ENCODE measurements around the gene NDUFA12.
"Not testable (repeated sequence)": the region's sequence is repeated elsewhere in the genome, so short reads cannot be mapped to it uniquely, and the experiment has no call there.

Gene NDUFA12

GRCh38 chr12:95003921-95004272, 400 bp upstream of the NDUFA12 start:
- peak overlapping the region; percentile 75 for H3K27ac ChIP-seq (ENCODE audit: low read depth, low read length)
- H3K9me3 ChIP-seq (ENCODE audit: control insufficient read depth in 5 of 5, low read length in 5 of 5) = peaks cover 0 to 10% (median 10%) of the 10 kb centered on the region in 5 donors
- H3K9ac ChIP-seq (ENCODE audit: low read length in 5 of 5) = peak overlapping the region in 4 of 5 donors; percentile 65 to 98 (median 80)
- H3K4me3 ChIP-seq (ENCODE audit: low read depth in 1 of 5, low read length in 5 of 5) = peak overlapping the region; percentile 67 to 98 (median 79)
- H3K27me3 ChIP-seq (ENCODE audit: control insufficient read depth in 5 of 5, insufficient read depth in 4 of 5, low read length in 5 of 5) = peaks cover 0 to 2% (median 0%) of the 10 kb centered on the region in 5 donors
- peaks cover 0 to 5% (median 3%) of the 10 kb centered on the region in 5 donors for H3K36me3 ChIP-seq (ENCODE audit: control insufficient read depth in 5 of 5, insufficient read depth in 5 of 5, low read length in 5 of 5)
- H3K4me1 ChIP-seq (ENCODE audit: control insufficient read depth in 5 of 5, insufficient read depth in 5 of 5, low read length in 5 of 5) = peaks cover 7 to 18% (median 13%) of the 10 kb centered on the region in 5 donors

GRCh38 chr12:95002754-95003153, 743 bp downstream of the NDUFA12 start:
- Histone ChIP-seq H3K36me3 (ENCODE audit: control insufficient read depth in 5 of 5, insufficient read depth in 5 of 5, low read length in 5 of 5) (peaks cover 0 to 5% (median 3%) of the 10 kb centered on the region in 5 donors), H3K4me1 (ENCODE audit: control insufficient read depth in 5 of 5, insufficient read depth in 5 of 5, low read length in 5 of 5) (peaks cover 7 to 18% (median 16%) of the 10 kb centered on the region in 5 donors), H3K9ac (ENCODE audit: low read length in 5 of 5) (peak overlapping the region; percentile 65 to 98 (median 76)), H3K27ac (ENCODE audit: low read depth, low read length) (peak overlapping the region; percentile 75), H3K4me3 (ENCODE audit: low read depth in 1 of 5, low read length in 5 of 5) (peak overlapping the region; percentile 72 to 99 (median 89)), H3K27me3 (ENCODE audit: control insufficient read depth in 5 of 5, insufficient read depth in 4 of 5, low read length in 5 of 5) (peaks cover 0 to 2% (median 0%) of the 10 kb centered on the region in 5 donors), H3K9me3 (ENCODE audit: control insufficient read depth in 5 of 5, low read length in 5 of 5) (peaks cover 0 to 7% (median 3%) of the 10 kb centered on the region in 5 donors)

GRCh38 chr12:94998326-94998725, 5.2 kb downstream of the NDUFA12 start:
- peaks cover 0 to 17% (median 14%) of the 10 kb centered on the region in 5 donors for H3K36me3 ChIP-seq (ENCODE audit: control insufficient read depth in 5 of 5, insufficient read depth in 5 of 5, low read length in 5 of 5)
- H3K4me3 ChIP-seq (ENCODE audit: low read depth in 1 of 5, low read length in 5 of 5) = no peak overlapping the region
- H3K4me1 ChIP-seq (ENCODE audit: control insufficient read depth in 5 of 5, insufficient read depth in 5 of 5, low read length in 5 of 5) = peaks cover 4 to 13% (median 11%) of the 10 kb centered on the region in 5 donors
- no peaks in the 10 kb centered on the region for H3K27me3 ChIP-seq (ENCODE audit: control insufficient read depth in 5 of 5, insufficient read depth in 4 of 5, low read length in 5 of 5)
- no peak overlapping the region for H3K27ac ChIP-seq (ENCODE audit: low read depth, low read length)
- H3K9ac ChIP-seq (ENCODE audit: low read length in 5 of 5) = no peak overlapping the region
- no peaks in the 10 kb centered on the region for H3K9me3 ChIP-seq (ENCODE audit: control insufficient read depth in 5 of 5, low read length in 5 of 5)

- H3K27ac ChIP-seq (ENCODE audit: low read depth, low read length) = no peak overlapping the region
- peaks cover 0 to 9% (median 5%) of the 10 kb centered on the region in 5 donors for H3K4me1 ChIP-seq (ENCODE audit: control insufficient read depth in 5 of 5, insufficient read depth in 5 of 5, low read length in 5 of 5)
- H3K9ac ChIP-seq (ENCODE audit: low read length in 5 of 5) = no peak overlapping the region
- no peaks in the 10 kb centered on the region for H3K9me3 ChIP-seq (ENCODE audit: control insufficient read depth in 5 of 5, low read length in 5 of 5)
- H3K36me3 ChIP-seq (ENCODE audit: control insufficient read depth in 5 of 5, insufficient read depth in 5 of 5, low read length in 5 of 5) = peaks cover 0 to 18% (median 14%) of the 10 kb centered on the region in 5 donors
- no peak overlapping the region for H3K4me3 ChIP-seq (ENCODE audit: low read depth in 1 of 5, low read length in 5 of 5)
- no peaks in the 10 kb centered on the region for H3K27me3 ChIP-seq (ENCODE audit: control insufficient read depth in 5 of 5, insufficient read depth in 4 of 5, low read length in 5 of 5)
Observed at GRCh38 chr12:94997726-94998125, 5.8 kb downstream of the NDUFA12 start.

- Histone ChIP-seq H3K36me3 (ENCODE audit: control insufficient read depth in 5 of 5, insufficient read depth in 5 of 5, low read length in 5 of 5) (peaks cover 4 to 24% (median 16%) of the 10 kb centered on the region in 5 donors), H3K4me1 (ENCODE audit: control insufficient read depth in 5 of 5, insufficient read depth in 5 of 5, low read length in 5 of 5) (peaks cover 0 to 5% (median 0%) of the 10 kb centered on the region in 5 donors), H3K27ac (ENCODE audit: low read depth, low read length) (no peak overlapping the region), H3K9ac (ENCODE audit: low read length in 5 of 5) (no peak overlapping the region), H3K9me3 (ENCODE audit: control insufficient read depth in 5 of 5, low read length in 5 of 5) (no peaks in the 10 kb centered on the region), H3K4me3 (ENCODE audit: low read depth in 1 of 5, low read length in 5 of 5) (no peak overlapping the region), H3K27me3 (ENCODE audit: control insufficient read depth in 5 of 5, insufficient read depth in 4 of 5, low read length in 5 of 5) (no peaks in the 10 kb centered on the region)
Observed at GRCh38 chr12:94997061-94997460, 6.4 kb downstream of the NDUFA12 start.

GRCh38 chr12:94994312-94994711, 9.2 kb downstream of the NDUFA12 start:
- H3K4me1 ChIP-seq (ENCODE audit: control insufficient read depth in 5 of 5, insufficient read depth in 5 of 5, low read length in 5 of 5) = peaks cover 0 to 5% (median 0%) of the 10 kb centered on the region in 5 donors
- no peaks in the 10 kb centered on the region for H3K9me3 ChIP-seq (ENCODE audit: control insufficient read depth in 5 of 5, low read length in 5 of 5)
- no peak overlapping the region for H3K9ac ChIP-seq (ENCODE audit: low read length in 5 of 5)
- H3K27me3 ChIP-seq (ENCODE audit: control insufficient read depth in 5 of 5, insufficient read depth in 4 of 5, low read length in 5 of 5) = no peaks in the 10 kb centered on the region
- H3K27ac ChIP-seq (ENCODE audit: low read depth, low read length) = no peak overlapping the region
- H3K4me3 ChIP-seq (ENCODE audit: low read depth in 1 of 5, low read length in 5 of 5) = no peak overlapping the region
- peaks cover 7 to 26% (median 14%) of the 10 kb centered on the region in 5 donors for H3K36me3 ChIP-seq (ENCODE audit: control insufficient read depth in 5 of 5, insufficient read depth in 5 of 5, low read length in 5 of 5)

- H3K27ac ChIP-seq (ENCODE audit: low read depth, low read length); H3K4me3 ChIP-seq (ENCODE audit: low read depth in 1 of 5, low read length in 5 of 5); H3K27me3 ChIP-seq (ENCODE audit: control insufficient read depth in 5 of 5, insufficient read depth in 4 of 5, low read length in 5 of 5); H3K9ac ChIP-seq (ENCODE audit: low read length in 5 of 5); H3K4me1 ChIP-seq (ENCODE audit: control insufficient read depth in 5 of 5, insufficient read depth in 5 of 5, low read length in 5 of 5); H3K9me3 ChIP-seq (ENCODE audit: control insufficient read depth in 5 of 5, low read length in 5 of 5): not testable (repeated sequence)
- peaks cover 11 to 26% (median 14%) of the 10 kb centered on the region in 5 donors for H3K36me3 ChIP-seq (ENCODE audit: control insufficient read depth in 5 of 5, insufficient read depth in 5 of 5, low read length in 5 of 5)
Observed at GRCh38 chr12:94993855-94994254, 9.6 kb downstream of the NDUFA12 start.

- Histone ChIP-seq H3K36me3 (ENCODE audit: control insufficient read depth in 5 of 5, insufficient read depth in 5 of 5, low read length in 5 of 5) (peaks cover 12 to 24% (median 14%) of the 10 kb centered on the region in 5 donors), H3K27me3 (ENCODE audit: control insufficient read depth in 5 of 5, insufficient read depth in 4 of 5, low read length in 5 of 5) (no peaks in the 10 kb centered on the region), H3K9ac (ENCODE audit: low read length in 5 of 5) (peak overlapping the region in 1 of 5 donors; percentile 43), H3K27ac (ENCODE audit: low read depth, low read length) (no peak overlapping the region), H3K4me1 (ENCODE audit: control insufficient read depth in 5 of 5, insufficient read depth in 5 of 5, low read length in 5 of 5) (peaks cover 0 to 2% (median 0%) of the 10 kb centered on the region in 5 donors), H3K9me3 (ENCODE audit: control insufficient read depth in 5 of 5, low read length in 5 of 5) (no peaks in the 10 kb centered on the region), H3K4me3 (ENCODE audit: low read depth in 1 of 5, low read length in 5 of 5) (no peak overlapping the region)
Observed at GRCh38 chr12:94990222-94990621, 13.3 kb downstream of the NDUFA12 start.

GRCh38 chr12:94988471-94988870, 15.0 kb downstream of the NDUFA12 start:
- no peak overlapping the region for H3K27ac ChIP-seq (ENCODE audit: low read depth, low read length)

GRCh38 chr12:94987801-94988200, 15.7 kb downstream of the NDUFA12 start:
- Histone ChIP-seq H3K27me3 (ENCODE audit: control insufficient read depth in 5 of 5, insufficient read depth in 4 of 5, low read length in 5 of 5) (no peaks in the 10 kb centered on the region), H3K9ac (ENCODE audit: low read length in 5 of 5) (no peak overlapping the region), H3K9me3 (ENCODE audit: control insufficient read depth in 5 of 5, low read length in 5 of 5) (no peaks in the 10 kb centered on the region), H3K4me3 (ENCODE audit: low read depth in 1 of 5, low read length in 5 of 5) (no peak overlapping the region), H3K4me1 (ENCODE audit: control insufficient read depth in 5 of 5, insufficient read depth in 5 of 5, low read length in 5 of 5) (peaks cover 0 to 2% (median 0%) of the 10 kb centered on the region in 5 donors), H3K36me3 (ENCODE audit: control insufficient read depth in 5 of 5, insufficient read depth in 5 of 5, low read length in 5 of 5) (peaks cover 10 to 24% (median 16%) of the 10 kb centered on the region in 5 donors), H3K27ac (ENCODE audit: low read depth, low read length) (no peak overlapping the region)

More at GRCh38 chr12:94988471-94988870, 15.0 kb downstream of the NDUFA12 start:
- no peak overlapping the region for H3K9ac ChIP-seq (ENCODE audit: low read length in 5 of 5)
- H3K4me1 ChIP-seq (ENCODE audit: control insufficient read depth in 5 of 5, insufficient read depth in 5 of 5, low read length in 5 of 5) = peaks cover 0 to 2% (median 0%) of the 10 kb centered on the region in 5 donors
- H3K27me3 ChIP-seq (ENCODE audit: control insufficient read depth in 5 of 5, insufficient read depth in 4 of 5, low read length in 5 of 5) = no peaks in the 10 kb centered on the region
- H3K9me3 ChIP-seq (ENCODE audit: control insufficient read depth in 5 of 5, low read length in 5 of 5) = no peaks in the 10 kb centered on the region
- H3K4me3 ChIP-seq (ENCODE audit: low read depth in 1 of 5, low read length in 5 of 5) = no peak overlapping the region
- H3K36me3 ChIP-seq (ENCODE audit: control insufficient read depth in 5 of 5, insufficient read depth in 5 of 5, low read length in 5 of 5) = peaks cover 8 to 22% (median 15%) of the 10 kb centered on the region in 5 donors

All from subcutaneous abdominal adipose tissue (tissue), 5 donors.